A673 (cell line): ENCODE measurements around the gene MFRP. TPM values are rescaled to one million over a fixed set of nuclear protein-coding genes. Genes with fewer than 3 reads are reported as not detected.

Source experiments
- BruUV-seq: library from RNA; stranded (reverse); fragments of 400-500 nt; replicated peaks from 2 replicates; lab custom pipeline; 2021; lab: Mats Ljungman, UMichigan
- CTCF ChIA-PET: fragments of 300-600 bp; sonication (Branson Sonifier 250); formaldehyde crosslinking; loops from one replicate; lab custom pipeline; 2022; ENCODE audit warnings: antibody characterized with exemption; lab: Charles Lee
- POLR2A ChIA-PET: fragments of 300-600 bp; sonication (Branson Sonifier 250); formaldehyde crosslinking; loops from one replicate; lab custom pipeline; 2022; ENCODE audit warnings: antibody characterized with exemption; ENCODE audit not compliant: low non-redundant PET; lab: Charles Lee
- DNase-seq: peaks from one replicate; pipeline ENCODE4 v3.0.0-alpha.2; 2015; ENCODE audit warnings: low spot score
- H3K27ac ChIP-seq: fragments of 200-600 bp; sonication (generic); 2 replicates; pipeline ENCODE4 v1.5.1; 2016; ENCODE audit warnings: mixed run types, low read depth, mild to moderate bottlenecking, mixed read lengths, antibody characterized with exemption, low read length; ENCODE audit not compliant: poor library complexity, severe bottlenecking
- H3K27me3 ChIP-seq: fragments of 200-600 bp; sonication (generic); replicated peaks from 2 replicates; pipeline ENCODE4 v1.6.1; 2017; ENCODE audit warnings: mixed run types, low read depth, mild to moderate bottlenecking, mixed read lengths, antibody characterized with exemption, low read length; ENCODE audit not compliant: insufficient read depth, poor library complexity
- H3K36me3 ChIP-seq: fragments of 200-600 bp; sonication (generic); 2 replicates; pipeline ENCODE4 v1.6.1; 2016; ENCODE audit warnings: mixed run types, mild to moderate bottlenecking, mixed read lengths, antibody characterized with exemption, low read length; ENCODE audit not compliant: insufficient read depth, poor library complexity, severe bottlenecking
- H3K4me1 ChIP-seq: fragments of 200-600 bp; sonication (generic); 2 replicates; pipeline ENCODE4 v1.6.1; 2017; ENCODE audit warnings: mixed run types, mild to moderate bottlenecking, mixed read lengths, antibody characterized with exemption, low read length; ENCODE audit not compliant: insufficient read depth, poor library complexity, severe bottlenecking
- H3K4me3 ChIP-seq: fragments of 200-600 bp; sonication (generic); 2 replicates; pipeline ENCODE4 v1.5.1; 2016; ENCODE audit warnings: low read depth, mixed run types, mild to moderate bottlenecking, mixed read lengths, low read length; ENCODE audit not compliant: poor library complexity, severe bottlenecking
- H3K9me3 ChIP-seq: fragments of 200-600 bp; sonication (generic); 2 replicates; pipeline ENCODE4 v1.6.1; 2016; ENCODE audit warnings: mixed run types, low read depth, mild to moderate bottlenecking, mixed read lengths, antibody characterized with exemption, low read length; ENCODE audit not compliant: poor library complexity, severe bottlenecking
- CTCF ChIP-seq: fragments of 300-800, 200-600 bp; sonication (generic); conservative IDR thresholded peaks from 2 replicates; pipeline ENCODE4 v1.5.1; 2017; ENCODE audit warnings: low read depth, mild to moderate bottlenecking, antibody characterized with exemption, low read length, moderate library complexity, mixed read lengths
- EZH2 ChIP-seq: fragments of 200-600 bp; sonication (generic); IDR thresholded peaks from 2 replicates; pipeline ENCODE4 v1.6.1; 2017; ENCODE audit warnings: borderline replicate concordance, low read depth, mild to moderate bottlenecking, mixed read lengths, antibody characterized with exemption, low read length; ENCODE audit not compliant: poor library complexity, severe bottlenecking
- intact Hi-C: fragments of 100-400 bp; cut with micrococcal nuclease; formaldehyde crosslinking; loops from one replicate; pipeline ENCODE4 v1.10.0; 2022; ENCODE audit not compliant: unreplicated experiment
- total RNA-seq: library from RNA; stranded (reverse); gene quantifications from 2 replicates; pipeline ENCODE4 v1.2.3, GENCODE V29; 2021

The MFRP gene
- total RNA-seq, 1 experiment from 2014 or later, result not detected

- no peak for DNase-seq
- no peak overlapping the region for H3K4me3 ChIP-seq
- no TSS peak for BruUV-seq
- H3K27me3 ChIP-seq, result peaks cover 16% of the 10 kb centered on the region
- ChIA-PET POLR2A (no interaction called here), CTCF (interaction anchor here (0.6 kb wide), 1 partner anchor 389 kb away, joined by 9 read pairs; no protein-coding TSS in a partner anchor)
- TF ChIP-seq EZH2, result no peak
- no peak for TF ChIP-seq CTCF
- no peaks in the 10 kb centered on the region for H3K9me3 ChIP-seq
- H3K27ac ChIP-seq, result no peak overlapping the region
- peaks cover 4% of the 10 kb centered on the region for H3K36me3 ChIP-seq
- intact Hi-C loops, result no loop called here
- H3K4me1 ChIP-seq, result peaks cover 33% of the 10 kb centered on the region
Measured at GRCh38 chr11:119341222-119342022, 5.1 kb downstream of the MFRP start.

- intact Hi-C loops, result no loop called here
- POLR2A ChIA-PET, result no interaction called here
- DNase-seq, result no peak
Measured at GRCh38 chr11:119340335-119341221, 5.9 kb downstream of the MFRP start, which contains the start of gene C1QTNF5. C1QTNF5 (minus strand) TSS chr11:119340883; CDS start chr11:119340397, 486 bp downstream.

More at GRCh38 chr11:119340335-119341221, 5.9 kb downstream of the MFRP start, which contains the start of gene C1QTNF5:
- H3K4me3 ChIP-seq, result peak within 1 kb of the TSS; percentile 58
- peak within 1 kb of the TSS; percentile 48 for H3K27ac ChIP-seq
- peaks cover 38% of the 10 kb centered on the region for H3K4me1 ChIP-seq
- H3K36me3 ChIP-seq, result peaks cover 12% of the 10 kb centered on the region
- peaks cover 16% of the 10 kb centered on the region for H3K27me3 ChIP-seq
- H3K9me3 ChIP-seq, result no peaks in the 10 kb centered on the region
- no TSS peak for BruUV-seq
- no peak for TF ChIP-seq EZH2
- TF ChIP-seq CTCF, result no peak
- CTCF ChIA-PET, result interaction anchor here (0.5 to 4.2 kb wide), 11 partner anchors 9 to 274 kb away, joined by 3 to 40 read pairs (median 3); partner anchors contain the start of genes MCAM and USP2
